HG03280 (cell line): ENCODE measurements around the gene MED27.
"Not testable (repeated sequence)": the region's sequence is repeated elsewhere in the genome, so short reads cannot be mapped to it uniquely, and the experiment has no call there.

Source experiments
- ATAC-seq: cut with Tn5 transposase; IDR thresholded peaks from one replicate; pipeline ENCODE4 v1.9.1; 2021; ENCODE audit warnings: mild to moderate bottlenecking, moderate library complexity; ENCODE audit not compliant: unreplicated experiment

MED27 gene

GRCh38 chr9:131937451-131937850 lies 142.2 kb downstream of the MED27 start:
- no peak for ATAC-seq

- no peak for ATAC-seq
Measured at GRCh38 chr9:131936929-131937328, 142.7 kb downstream of the MED27 start.

GRCh38 chr9:131934673-131935072 lies 145.0 kb downstream of the MED27 start:
- no peak for ATAC-seq

- no peak for ATAC-seq
Measured at GRCh38 chr9:131927091-131927490, 152.6 kb downstream of the MED27 start.

- no peak for ATAC-seq
Measured at GRCh38 chr9:131926360-131926922, 153.2 kb downstream of the MED27 start.

GRCh38 chr9:131925677-131926177 lies 153.9 kb downstream of the MED27 start:
- ATAC-seq, result no peak

GRCh38 chr9:131923766-131924165 lies 155.9 kb downstream of the MED27 start:
- ATAC-seq, result no peak

GRCh38 chr9:131923132-131923671 lies 156.5 kb downstream of the MED27 start:
- no peak for ATAC-seq

- ATAC-seq, result not testable (repeated sequence)
Measured at GRCh38 chr9:131921635-131922034, 158.0 kb downstream of the MED27 start.

GRCh38 chr9:131919216-131919615 lies 160.5 kb downstream of the MED27 start:
- ATAC-seq, result no peak

GRCh38 chr9:131918481-131918880 lies 161.2 kb downstream of the MED27 start:
- ATAC-seq, result no peak

- ATAC-seq, result no peak
Measured at GRCh38 chr9:131917009-131917408, 162.7 kb downstream of the MED27 start.

GRCh38 chr9:131915181-131915580 lies 164.5 kb downstream of the MED27 start:
- ATAC-seq, result no peak

GRCh38 chr9:131912671-131913070 lies 167.0 kb downstream of the MED27 start:
- ATAC-seq, result no peak

GRCh38 chr9:131912069-131912468 lies 167.6 kb downstream of the MED27 start:
- ATAC-seq, result no peak

- no peak for ATAC-seq
Measured at GRCh38 chr9:131910572-131910971, 169.1 kb downstream of the MED27 start.

GRCh38 chr9:131905144-131905543 lies 174.5 kb downstream of the MED27 start:
- ATAC-seq, result no peak

GRCh38 chr9:131899296-131900228 lies 180.1 kb downstream of the MED27 start:
- ATAC-seq, result no peak

- no peak for ATAC-seq
Measured at GRCh38 chr9:131892902-131893500, 186.7 kb downstream of the MED27 start.

GRCh38 chr9:131892162-131892707 lies 187.4 kb downstream of the MED27 start:
- ATAC-seq, result no peak

- no peak for ATAC-seq
Measured at GRCh38 chr9:131891598-131891997, 188.1 kb downstream of the MED27 start.
